Calu3 (cell line): ENCODE data around the gene CFAP20DC. TPM values are rescaled to one million over a fixed set of nuclear protein-coding genes. Genes with fewer than 3 reads are reported as not detected.

Source experiments
- BruUV-seq: library from RNA; stranded (reverse); fragments of 400-500 nt; replicated peaks from 2 replicates; lab custom pipeline; 2021; lab: Mats Ljungman, UMichigan
- CTCF ChIA-PET: fragments of 300-600 bp; sonication (Branson Sonifier 250); formaldehyde crosslinking; loops from one replicate; lab custom pipeline; 2022; ENCODE audit warnings: antibody characterized with exemption; lab: Charles Lee
- DNase-seq: peaks from one replicate; pipeline ENCODE4 v3.0.0; 2022
- H3K27ac Mint-ChIP-seq: one replicate; pipeline ENCODE4 v1.8.0; 2022; ENCODE audit warnings: mixed read lengths; ENCODE audit not compliant: unreplicated experiment
- H3K27me3 Mint-ChIP-seq: one replicate; pipeline ENCODE4 v1.8.0; 2022; ENCODE audit warnings: mixed read lengths; ENCODE audit not compliant: unreplicated experiment
- H3K36me3 Mint-ChIP-seq: one replicate; pipeline ENCODE4 v1.8.0; 2022; ENCODE audit warnings: mild to moderate bottlenecking, moderate library complexity, mixed read lengths; ENCODE audit not compliant: insufficient read depth, unreplicated experiment
- H3K4me1 Mint-ChIP-seq: one replicate; pipeline ENCODE4 v1.8.0; 2022; ENCODE audit warnings: mild to moderate bottlenecking, low read depth, mixed read lengths; ENCODE audit not compliant: unreplicated experiment
- H3K4me3 Mint-ChIP-seq: one replicate; pipeline ENCODE4 v1.8.0; 2022; ENCODE audit warnings: mild to moderate bottlenecking, low read depth, moderate library complexity, mixed read lengths; ENCODE audit not compliant: unreplicated experiment
- H3K9me3 Mint-ChIP-seq: one replicate; pipeline ENCODE4 v1.8.0; 2022; ENCODE audit warnings: low read depth, mixed read lengths; ENCODE audit not compliant: unreplicated experiment
- intact Hi-C: fragments of 100-400 bp; cut with micrococcal nuclease; formaldehyde crosslinking; loops from one replicate; pipeline ENCODE4 v1.10.0; 2022; ENCODE audit not compliant: unreplicated experiment
- total RNA-seq: library from RNA; stranded (reverse); gene quantifications from 2 replicates; pipeline ENCODE4 v1.2.3, GENCODE V29; 2022
- TF ChIP-seq, protein P1 (sequence below): fragments of 200-600 bp; IDR thresholded peaks from one replicate; pipeline ENCODE4 v1.8.0; 2022; ENCODE audit warnings: antibody characterized with exemption; ENCODE audit not compliant: unreplicated experiment

Gene CFAP20DC
- total RNA-seq, 1 experiment from 2014 or later, result 5.8 TPM

- no peak for DNase-seq
- Mint-ChIP-seq H3K4me3 (no peak overlapping the region), H3K4me1 (no peaks in the 10 kb centered on the region), H3K9me3 (no peaks in the 10 kb centered on the region), H3K27ac (no peak overlapping the region), H3K36me3 (no peaks in the 10 kb centered on the region), H3K27me3 (no peaks in the 10 kb centered on the region)
- intact Hi-C loops, result no loop called here
- TF ChIP-seq, protein P1, sequence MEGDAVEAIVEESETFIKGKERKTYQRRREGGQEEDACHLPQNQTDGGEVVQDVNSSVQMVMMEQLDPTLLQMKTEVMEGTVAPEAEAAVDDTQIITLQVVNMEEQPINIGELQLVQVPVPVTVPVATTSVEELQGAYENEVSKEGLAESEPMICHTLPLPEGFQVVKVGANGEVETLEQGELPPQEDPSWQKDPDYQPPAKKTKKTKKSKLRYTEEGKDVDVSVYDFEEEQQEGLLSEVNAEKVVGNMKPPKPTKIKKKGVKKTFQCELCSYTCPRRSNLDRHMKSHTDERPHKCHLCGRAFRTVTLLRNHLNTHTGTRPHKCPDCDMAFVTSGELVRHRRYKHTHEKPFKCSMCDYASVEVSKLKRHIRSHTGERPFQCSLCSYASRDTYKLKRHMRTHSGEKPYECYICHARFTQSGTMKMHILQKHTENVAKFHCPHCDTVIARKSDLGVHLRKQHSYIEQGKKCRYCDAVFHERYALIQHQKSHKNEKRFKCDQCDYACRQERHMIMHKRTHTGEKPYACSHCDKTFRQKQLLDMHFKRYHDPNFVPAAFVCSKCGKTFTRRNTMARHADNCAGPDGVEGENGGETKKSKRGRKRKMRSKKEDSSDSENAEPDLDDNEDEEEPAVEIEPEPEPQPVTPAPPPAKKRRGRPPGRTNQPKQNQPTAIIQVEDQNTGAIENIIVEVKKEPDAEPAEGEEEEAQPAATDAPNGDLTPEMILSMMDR, result no peak
- CTCF ChIA-PET, result no interaction called here
- no TSS peak for BruUV-seq
Observed at GRCh38 chr3:58837856-58838255, 212.0 kb downstream of the CFAP20DC start.

DNA sequence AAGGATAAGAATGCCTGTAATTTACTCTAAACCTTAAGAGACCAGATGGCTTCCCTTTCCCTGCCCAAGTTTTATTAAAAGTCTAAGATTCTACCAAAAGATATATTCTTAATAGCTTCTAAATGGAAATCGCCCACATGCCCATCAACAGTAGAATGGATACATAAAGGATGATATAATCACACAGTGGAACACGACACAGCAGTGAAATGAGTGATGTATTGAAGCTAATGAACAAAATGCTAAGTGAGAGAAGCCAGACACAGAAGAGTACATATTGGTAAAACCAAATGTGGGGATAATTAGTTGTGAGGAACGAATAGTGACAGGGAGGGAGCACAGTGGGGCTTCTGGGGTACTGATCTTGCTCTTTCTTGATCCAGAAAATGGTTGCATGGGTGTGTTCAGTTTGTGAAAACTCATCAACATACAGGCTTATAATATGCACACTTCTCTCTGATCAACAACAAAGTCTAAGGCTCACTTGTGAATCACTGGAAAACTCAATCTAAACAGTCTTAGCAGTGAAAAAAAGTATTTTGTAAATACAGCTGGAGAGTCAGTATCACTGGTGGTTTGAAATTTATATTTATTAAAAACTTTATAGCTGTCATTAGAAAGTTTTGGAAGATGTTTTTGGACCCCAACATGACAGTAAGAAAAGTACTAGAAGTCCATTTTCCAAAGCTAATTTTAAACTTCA, 212.5 kb downstream of the CFAP20DC start:
- no peak overlapping the region for H3K27ac Mint-ChIP-seq
- H3K27me3 Mint-ChIP-seq, result no peaks in the 10 kb centered on the region
- intact Hi-C loops, result no loop called here
- H3K9me3 Mint-ChIP-seq, result no peaks in the 10 kb centered on the region
- H3K4me1 Mint-ChIP-seq, result no peaks in the 10 kb centered on the region
- no peak overlapping the region for H3K4me3 Mint-ChIP-seq
- BruUV-seq, result no TSS peak
- CTCF ChIA-PET, result no interaction called here
- TF ChIP-seq, protein P1, result no peak
- no peak for DNase-seq
- H3K36me3 Mint-ChIP-seq, result no peaks in the 10 kb centered on the region

DNA sequence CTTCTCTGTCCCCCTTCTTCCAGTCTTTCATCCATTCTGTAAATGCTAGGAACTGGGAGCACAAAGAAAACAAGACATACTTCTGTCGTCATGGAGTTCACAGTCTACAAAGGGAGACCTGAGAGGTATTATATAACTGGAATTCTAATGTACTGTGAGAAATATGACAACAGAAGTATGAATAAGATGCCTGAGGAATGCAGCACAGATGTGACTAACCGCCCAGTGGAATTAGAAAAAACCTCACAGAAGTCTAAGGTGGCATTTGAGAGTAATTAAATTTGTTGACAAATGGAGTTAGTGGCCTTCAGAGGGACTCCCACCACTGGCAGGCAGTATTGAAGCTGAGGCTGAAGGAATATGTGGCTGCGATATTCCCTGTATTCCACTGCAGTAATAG, 214.7 kb downstream of the CFAP20DC start:
- no peaks in the 10 kb centered on the region for H3K4me1 Mint-ChIP-seq
- H3K36me3 Mint-ChIP-seq, result no peaks in the 10 kb centered on the region
- no TSS peak for BruUV-seq

DNA sequence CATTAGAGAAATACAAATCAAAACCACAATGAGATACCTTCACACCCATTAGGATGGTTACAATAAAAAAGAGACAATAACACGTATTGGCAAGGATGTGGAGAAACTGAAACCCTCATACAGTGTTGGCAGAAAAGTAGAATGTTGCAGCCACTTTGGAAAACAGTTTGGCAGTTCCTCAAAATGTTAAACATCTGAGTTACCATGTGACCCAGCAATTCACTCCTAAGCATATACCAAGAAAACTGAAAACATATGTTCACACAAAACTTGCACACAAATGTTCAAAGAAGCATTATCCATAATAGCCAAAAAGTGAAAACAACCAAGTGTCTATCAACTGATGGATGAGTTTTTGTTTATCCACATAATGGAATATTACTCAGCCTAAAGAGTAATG, 216.3 kb downstream of the CFAP20DC start:
- H3K4me1 Mint-ChIP-seq, result no peaks in the 10 kb centered on the region
- TF ChIP-seq, protein P1, result no peak
- no peaks in the 10 kb centered on the region for H3K27me3 Mint-ChIP-seq
- intact Hi-C loops, result no loop called here
- BruUV-seq, result no TSS peak
- CTCF ChIA-PET, result no interaction called here
- H3K27ac Mint-ChIP-seq, result no peak overlapping the region
- H3K4me3 Mint-ChIP-seq, result no peak overlapping the region
- H3K36me3 Mint-ChIP-seq, result no peaks in the 10 kb centered on the region
- H3K9me3 Mint-ChIP-seq, result no peaks in the 10 kb centered on the region
- DNase-seq, result no peak

More for the DNA sequence above, 214.7 kb downstream of the CFAP20DC start:
- TF ChIP-seq, protein P1, result no peak
- H3K4me3 Mint-ChIP-seq, result no peak overlapping the region
- intact Hi-C loops, result no loop called here
- no peaks in the 10 kb centered on the region for H3K9me3 Mint-ChIP-seq
- H3K27me3 Mint-ChIP-seq, result no peaks in the 10 kb centered on the region
- no peak overlapping the region for H3K27ac Mint-ChIP-seq
- no peak for DNase-seq
- CTCF ChIA-PET, result no interaction called here
